Astrocyte (in vitro differentiated cells and primary cell): ENCODE measurements around the gene TWNK. TPM values are rescaled to one million over a fixed set of nuclear protein-coding genes. Genes with fewer than 3 reads are reported as not detected.

ENCODE experiments used
- DNase-seq: peaks from one replicate; pipeline ENCODE4 v3.0.0-alpha.2; 2010; ENCODE audit warnings: low read depth
- FAIRE-seq: peaks from 2 replicates; lab custom pipeline; 2011; peaks lifted over from hg19 to GRCh38; lab: Jason Lieb, UNC
- H2AFZ ChIP-seq: 2 replicates; pipeline ENCODE4 v1.6.0; 2012; ENCODE audit warnings: low read depth, low read length, inconsistent platforms
- H3K27ac ChIP-seq: 2 replicates; pipeline ENCODE4 v1.5.1; 2011; ENCODE audit warnings: low read depth, low read length, inconsistent platforms
- H3K27me3 ChIP-seq: 2 replicates; pipeline ENCODE4 v1.6.0; 2011; ENCODE audit warnings: low read length, inconsistent platforms; ENCODE audit not compliant: insufficient read depth
- H3K36me3 ChIP-seq: 2 replicates; pipeline ENCODE4 v1.5.1; 2011; ENCODE audit warnings: low read length, inconsistent platforms; ENCODE audit not compliant: insufficient read depth
- H3K4me1 ChIP-seq: 2 replicates; pipeline ENCODE4 v1.5.1; 2011; ENCODE audit warnings: low read length, inconsistent platforms; ENCODE audit not compliant: insufficient read depth
- H3K4me2 ChIP-seq: 2 replicates; pipeline ENCODE4 v1.6.0; 2012; ENCODE audit warnings: low read length, inconsistent platforms
- H3K4me3 ChIP-seq: 2 replicates; pipeline ENCODE4 v1.5.1; 2011; ENCODE audit warnings: low read depth, mild to moderate bottlenecking, low read length, inconsistent platforms; ENCODE audit not compliant: insufficient read depth
- H3K79me2 ChIP-seq: 2 replicates; pipeline ENCODE4 v1.6.0; 2012; ENCODE audit warnings: mild to moderate bottlenecking, low read length, inconsistent platforms; ENCODE audit not compliant: insufficient read depth
- H3K9ac ChIP-seq: 2 replicates; pipeline ENCODE4 v1.6.0; 2012; ENCODE audit warnings: mild to moderate bottlenecking, low read length, inconsistent platforms
- H3K9me3 ChIP-seq: 2 replicates; pipeline ENCODE4 v1.5.1; 2012; ENCODE audit warnings: low read depth, mild to moderate bottlenecking, low read length, inconsistent platforms; ENCODE audit not compliant: insufficient read depth
- H4K20me1 ChIP-seq: 2 replicates; pipeline ENCODE4 v1.6.0; 2012; ENCODE audit warnings: low read length, inconsistent platforms; ENCODE audit not compliant: insufficient read depth
- H3K27ac Mint-ChIP-seq: one replicate; pipeline ENCODE4 v1.8.0; 2021; ENCODE audit warnings: mild to moderate bottlenecking, mixed read lengths; ENCODE audit not compliant: unreplicated experiment
- H3K27me3 Mint-ChIP-seq: one replicate; pipeline ENCODE4 v1.8.0; 2021; ENCODE audit warnings: low read depth, mixed read lengths; ENCODE audit not compliant: unreplicated experiment
- H3K36me3 Mint-ChIP-seq: one replicate; pipeline ENCODE4 v1.8.0; 2021; ENCODE audit warnings: low read depth, mixed read lengths; ENCODE audit not compliant: unreplicated experiment
- H3K4me1 Mint-ChIP-seq: one replicate; pipeline ENCODE4 v1.8.0; 2021; ENCODE audit warnings: low read depth, mixed read lengths; ENCODE audit not compliant: unreplicated experiment
- H3K4me3 Mint-ChIP-seq: one replicate; pipeline ENCODE4 v1.8.0; 2021; ENCODE audit warnings: mild to moderate bottlenecking, moderate library complexity, mixed read lengths; ENCODE audit not compliant: unreplicated experiment
- H3K9me3 Mint-ChIP-seq: one replicate; pipeline ENCODE4 v1.8.0; 2021; ENCODE audit warnings: mild to moderate bottlenecking, mixed read lengths; ENCODE audit not compliant: unreplicated experiment
- EZH2 ChIP-seq: IDR thresholded peaks from 2 replicates; pipeline ENCODE4 v1.6.1; 2012; ENCODE audit warnings: mild to moderate bottlenecking, low read length, inconsistent platforms; ENCODE audit not compliant: insufficient read depth
- total RNA-seq: library from RNA; stranded (reverse); gene quantifications from 2 replicates; pipeline ENCODE4 v1.2.1, GENCODE V29; 2021
- TF ChIP-seq, protein P1 (sequence below): IDR thresholded peaks from 2 replicates; pipeline ENCODE4 v1.5.1; 2011; ENCODE audit warnings: low read depth, mild to moderate bottlenecking, inconsistent platforms, low read length, moderate library complexity; ENCODE audit not compliant: insufficient read depth

TWNK gene
- total RNA-seq, 1 donor from 2014 or later = 12.9 TPM

DNA sequence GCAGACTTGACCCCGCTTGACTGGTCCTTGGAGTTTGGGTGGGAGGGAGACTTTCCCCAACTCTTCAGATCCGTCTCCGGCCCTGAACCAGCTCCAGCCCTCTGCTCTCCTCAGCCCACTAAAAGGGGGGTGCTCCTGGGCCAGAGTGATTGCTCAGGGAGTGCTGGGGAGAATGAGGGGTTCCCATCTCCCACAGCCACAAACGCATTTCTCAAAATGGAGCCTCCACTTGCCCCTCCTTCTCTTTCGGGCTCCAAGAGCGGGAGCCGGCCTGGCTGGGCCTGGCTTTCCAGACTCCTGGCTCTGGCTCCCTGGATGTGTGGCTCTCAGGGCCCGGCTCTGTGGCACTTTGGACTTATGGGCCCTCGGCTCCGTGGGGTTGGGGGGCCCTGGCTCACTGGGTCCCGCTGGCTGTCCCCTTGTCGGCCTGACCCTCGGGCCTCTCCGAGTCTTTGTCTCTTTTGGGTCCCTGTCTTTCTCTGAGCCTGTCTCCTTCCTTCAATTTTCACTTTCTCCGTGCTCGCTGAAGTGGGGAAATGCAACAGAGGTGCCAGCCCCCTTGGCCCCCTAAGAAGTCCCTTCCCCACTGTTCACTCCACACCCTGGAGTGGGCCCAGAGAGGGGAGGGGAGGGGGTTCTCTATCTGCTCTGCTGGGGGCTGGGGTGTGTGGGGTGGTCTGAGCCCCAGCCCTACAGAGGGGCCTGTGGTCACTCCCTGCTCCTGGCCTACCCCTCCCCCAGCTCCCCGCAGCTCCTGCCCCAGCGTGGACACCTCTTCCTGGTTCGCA is 13.0 kb downstream of the TWNK start:
- no peak for FAIRE-seq
- no peak for DNase-seq
- Histone ChIP-seq H3K9me3 (no peaks in the 10 kb centered on the region), H3K36me3 (peaks cover 6% of the 10 kb centered on the region), H3K4me1 (peaks cover 36% of the 10 kb centered on the region), H3K4me2 (peak overlapping the region; percentile 93), H2AFZ (peak overlapping the region; percentile 84), H3K9ac (peak overlapping the region; percentile 94), H3K4me3 (peak overlapping the region; percentile 89), H3K27me3 (no peaks in the 10 kb centered on the region), H3K27ac (peak overlapping the region; percentile 92), H3K79me2 (peaks cover 54% of the 10 kb centered on the region), H4K20me1 (peaks cover 43% of the 10 kb centered on the region)
- peak overlapping the region; percentile 90 for H3K27ac Mint-ChIP-seq
- peaks cover 4% of the 10 kb centered on the region for H3K9me3 Mint-ChIP-seq
- TF ChIP-seq, protein P1, sequence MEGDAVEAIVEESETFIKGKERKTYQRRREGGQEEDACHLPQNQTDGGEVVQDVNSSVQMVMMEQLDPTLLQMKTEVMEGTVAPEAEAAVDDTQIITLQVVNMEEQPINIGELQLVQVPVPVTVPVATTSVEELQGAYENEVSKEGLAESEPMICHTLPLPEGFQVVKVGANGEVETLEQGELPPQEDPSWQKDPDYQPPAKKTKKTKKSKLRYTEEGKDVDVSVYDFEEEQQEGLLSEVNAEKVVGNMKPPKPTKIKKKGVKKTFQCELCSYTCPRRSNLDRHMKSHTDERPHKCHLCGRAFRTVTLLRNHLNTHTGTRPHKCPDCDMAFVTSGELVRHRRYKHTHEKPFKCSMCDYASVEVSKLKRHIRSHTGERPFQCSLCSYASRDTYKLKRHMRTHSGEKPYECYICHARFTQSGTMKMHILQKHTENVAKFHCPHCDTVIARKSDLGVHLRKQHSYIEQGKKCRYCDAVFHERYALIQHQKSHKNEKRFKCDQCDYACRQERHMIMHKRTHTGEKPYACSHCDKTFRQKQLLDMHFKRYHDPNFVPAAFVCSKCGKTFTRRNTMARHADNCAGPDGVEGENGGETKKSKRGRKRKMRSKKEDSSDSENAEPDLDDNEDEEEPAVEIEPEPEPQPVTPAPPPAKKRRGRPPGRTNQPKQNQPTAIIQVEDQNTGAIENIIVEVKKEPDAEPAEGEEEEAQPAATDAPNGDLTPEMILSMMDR = no peak
- no peak for TF ChIP-seq EZH2
- peaks cover 11% of the 10 kb centered on the region for H3K4me1 Mint-ChIP-seq
- H3K36me3 Mint-ChIP-seq = no peaks in the 10 kb centered on the region
- H3K27me3 Mint-ChIP-seq = no peaks in the 10 kb centered on the region
- H3K4me3 Mint-ChIP-seq = peak overlapping the region; percentile 89

DNA sequence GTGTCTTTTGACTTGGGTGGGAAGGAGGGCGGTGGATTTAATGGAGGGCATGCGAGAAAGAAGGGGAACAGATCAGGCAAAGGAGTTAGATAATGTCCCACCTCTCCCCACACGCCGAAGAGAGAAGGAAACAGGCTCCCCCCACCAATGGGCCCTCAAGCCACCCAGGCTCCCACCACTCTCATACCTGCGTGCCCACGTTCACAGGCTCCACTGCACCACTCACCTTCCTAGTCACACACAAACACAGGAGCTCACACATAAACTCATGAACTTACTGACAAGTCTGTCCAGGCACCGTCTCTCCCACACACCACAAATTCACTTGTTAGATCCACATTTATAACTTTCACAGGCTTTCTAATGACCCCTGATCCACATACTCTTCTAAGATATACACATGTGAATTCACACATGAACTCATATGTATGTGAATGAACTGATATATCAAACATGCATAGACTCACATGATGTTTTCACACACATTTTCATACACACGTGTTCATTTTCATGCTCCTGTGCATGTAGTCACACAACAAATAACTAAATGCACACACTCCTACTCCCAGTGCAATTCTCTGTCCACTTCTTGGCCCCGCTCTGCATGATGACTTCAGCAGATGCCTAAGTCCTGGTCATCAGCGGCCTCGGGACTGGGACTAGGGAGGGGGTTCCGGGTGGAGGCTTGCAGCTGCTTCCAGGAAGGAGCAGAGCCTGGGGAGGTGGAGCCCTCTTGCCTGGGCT is 13.7 kb downstream of the TWNK start:
- H3K4me1 ChIP-seq = peaks cover 36% of the 10 kb centered on the region
- peak overlapping the region; percentile 89 for H3K4me3 Mint-ChIP-seq
- H3K9me3 ChIP-seq = no peaks in the 10 kb centered on the region
- peaks cover 4% of the 10 kb centered on the region for H3K9me3 Mint-ChIP-seq
- H3K27me3 ChIP-seq = no peaks in the 10 kb centered on the region
- H4K20me1 ChIP-seq = peaks cover 51% of the 10 kb centered on the region
- no peak for TF ChIP-seq EZH2
- TF ChIP-seq, protein P1 = no peak
- H3K79me2 ChIP-seq = peaks cover 54% of the 10 kb centered on the region
- peaks cover 9% of the 10 kb centered on the region for H3K36me3 ChIP-seq
- DNase-seq (peak; percentile 89), FAIRE-seq (peak; percentile 23)
- no peak overlapping the region for H2AFZ ChIP-seq
- no peaks in the 10 kb centered on the region for H3K27me3 Mint-ChIP-seq
- H3K9ac ChIP-seq = peak overlapping the region; percentile 94
- H3K27ac Mint-ChIP-seq = peak overlapping the region; percentile 87
- peak overlapping the region; percentile 89 for H3K4me3 ChIP-seq
- H3K36me3 Mint-ChIP-seq = peaks cover under 1% of the 10 kb centered on the region
- peaks cover 11% of the 10 kb centered on the region for H3K4me1 Mint-ChIP-seq
- peak overlapping the region; percentile 92 for H3K27ac ChIP-seq
- H3K4me2 ChIP-seq = peak overlapping the region; percentile 93
